Glutamatergic neuron (in vitro differentiated cells): Measurements from ENCODE around the gene EPYC. TPM values are rescaled to one million over a fixed set of nuclear protein-coding genes. Genes with fewer than 3 reads are reported as not detected.

Experiments used
- DNase-seq: peaks from one replicate; pipeline ENCODE4 v3.0.0; 2022
- H3K27ac Mint-ChIP-seq: one replicate; pipeline ENCODE4 v1.8.0; 2020; ENCODE audit warnings: mild to moderate bottlenecking, mixed read lengths, inconsistent platforms; ENCODE audit not compliant: unreplicated experiment
- H3K27me3 Mint-ChIP-seq: one replicate; pipeline ENCODE4 v1.8.0; 2020; ENCODE audit warnings: mild to moderate bottlenecking, moderate library complexity, mixed read lengths, inconsistent platforms; ENCODE audit not compliant: unreplicated experiment
- H3K36me3 Mint-ChIP-seq: one replicate; pipeline ENCODE4 v1.8.0; 2020; ENCODE audit warnings: mild to moderate bottlenecking, mixed read lengths, inconsistent platforms; ENCODE audit not compliant: unreplicated experiment
- H3K4me1 Mint-ChIP-seq: one replicate; pipeline ENCODE4 v1.8.0; 2020; ENCODE audit warnings: mild to moderate bottlenecking, low read depth, mixed read lengths, inconsistent platforms; ENCODE audit not compliant: unreplicated experiment
- H3K4me3 Mint-ChIP-seq: one replicate; pipeline ENCODE4 v1.8.0; 2020; ENCODE audit warnings: mild to moderate bottlenecking, mixed read lengths, inconsistent platforms; ENCODE audit not compliant: unreplicated experiment
- H3K9me3 Mint-ChIP-seq: one replicate; pipeline ENCODE4 v1.8.0; 2020; ENCODE audit warnings: mild to moderate bottlenecking, moderate library complexity, mixed read lengths, inconsistent platforms; ENCODE audit not compliant: unreplicated experiment
- CTCF ChIP-seq: fragments of 200-600 bp; sonication (generic); IDR thresholded peaks from one replicate; pipeline ENCODE4 v1.5.0; 2021; ENCODE audit not compliant: partially characterized antibody, unreplicated experiment
- long read RNA-seq: library from polyadenylated mRNA; unstranded; transcript quantifications from one replicate; pipeline ENCODE4 v2.0.0, GENCODE V29; 2020; ENCODE audit not compliant: unreplicated experiment
- total RNA-seq: library from RNA; stranded (reverse); fragmentation: NEBNext Ultra II Directional; extraction: Animal tissue kit (Norgen Biotek cat#: 25700); gene quantifications from one replicate; pipeline ENCODE4 v1.2.1, GENCODE V29; 2021; ENCODE audit not compliant: unreplicated experiment

Gene EPYC
- total RNA-seq: not detected
- long read RNA-seq: 0 reads

- no peak for TF ChIP-seq CTCF
- H3K4me1 Mint-ChIP-seq: no peaks in the 10 kb centered on the region
- no peaks in the 10 kb centered on the region for H3K9me3 Mint-ChIP-seq
- DNase-seq: no peak
- H3K4me3 Mint-ChIP-seq: no peak within 1 kb of the TSS
- H3K27ac Mint-ChIP-seq: no peak within 1 kb of the TSS
- no peaks in the 10 kb centered on the region for H3K36me3 Mint-ChIP-seq
- H3K27me3 Mint-ChIP-seq: no peaks in the 10 kb centered on the region
Observed at GRCh38 chr12:91004872-91005271, at the start of gene EPYC. TSS of gene EPYC (minus strand) at chr12:91004972. CDS start at chr12:91002565, 2,407 bp downstream.

GRCh38 chr12:91053951-91054715 is 49.4 kb upstream of the EPYC start:
- no peak overlapping the region for H3K4me3 Mint-ChIP-seq
- H3K4me1 Mint-ChIP-seq: no peaks in the 10 kb centered on the region
- no peak for TF ChIP-seq CTCF
- no peak overlapping the region for H3K27ac Mint-ChIP-seq
- H3K9me3 Mint-ChIP-seq: no peaks in the 10 kb centered on the region
- H3K27me3 Mint-ChIP-seq: no peaks in the 10 kb centered on the region
- no peaks in the 10 kb centered on the region for H3K36me3 Mint-ChIP-seq
- DNase-seq: no peak

- H3K4me1 Mint-ChIP-seq: no peaks in the 10 kb centered on the region
- H3K27ac Mint-ChIP-seq: no peak overlapping the region
- H3K4me3 Mint-ChIP-seq: no peak overlapping the region
- no peak for DNase-seq
- H3K9me3 Mint-ChIP-seq: no peaks in the 10 kb centered on the region
- no peaks in the 10 kb centered on the region for H3K36me3 Mint-ChIP-seq
- H3K27me3 Mint-ChIP-seq: no peaks in the 10 kb centered on the region
- TF ChIP-seq CTCF: no peak
Observed at GRCh38 chr12:91052026-91052425, 47.3 kb upstream of the EPYC start.

- H3K27ac Mint-ChIP-seq: no peak overlapping the region
- no peak for DNase-seq
Observed at GRCh38 chr12:91044586-91044985, 39.8 kb upstream of the EPYC start.

More at GRCh38 chr12:91044586-91044985, 39.8 kb upstream of the EPYC start:
- no peaks in the 10 kb centered on the region for H3K27me3 Mint-ChIP-seq
- H3K9me3 Mint-ChIP-seq: no peaks in the 10 kb centered on the region
- peaks cover 8% of the 10 kb centered on the region for H3K4me1 Mint-ChIP-seq
- no peaks in the 10 kb centered on the region for H3K36me3 Mint-ChIP-seq
- no peak overlapping the region for H3K4me3 Mint-ChIP-seq
- TF ChIP-seq CTCF: no peak
